ENCODE data around the gene RABAC1.

- TF ChIP-seq POLR2A (IDR thresholded peaks at IDR 0.05) (no peak), CTCF (IDR thresholded peaks at IDR 0.05) (no peak), EP300 (IDR thresholded peaks at IDR 0.05) (no peak)
Observed at GRCh38 chr19:41957161-41957837, 1.8 kb downstream of the RABAC1 start.

Data from tibial nerve (tissue), 4 donors.